GM12878 (cell line): ENCODE results near the gene SEMA3A. TPM values are rescaled to one million over a fixed set of nuclear protein-coding genes. Genes with fewer than 3 reads are reported as not detected.

Experiments
- ATAC-seq: fragments of 200-7000 bp; cut with Tn5 transposase; 3 replicates; pipeline ENCODE4 v1.9.1; 2020; ENCODE audit warnings: mild to moderate bottlenecking, moderate library complexity
- BruUV-seq: library from RNA; stranded (reverse); fragments of 400-500 nt; replicated peaks from 2 replicates; lab custom pipeline; 2021; lab: Mats Ljungman, UMichigan
- CTCF ChIA-PET: fragments of 300-600 bp; sonication (Branson Sonifier 250); formaldehyde crosslinking; extraction: SDS; loops from one replicate; lab custom pipeline; 2021; ENCODE audit warnings: inconsistent platforms; lab: Yijun Ruan, JAX
- POLR2A ChIA-PET: fragments of 350-600 bp; formaldehyde crosslinking; extraction: SDS; loops from one replicate; lab custom pipeline; 2021; ENCODE audit warnings: inconsistent platforms; lab: Charles Lee
- RAD21 ChIA-PET: fragments of 300-600 bp; sonication (Branson Sonifier 250); formaldehyde crosslinking; loops from one replicate; lab custom pipeline; 2023; ENCODE audit warnings: antibody characterized with exemption; ENCODE audit not compliant: unreplicated experiment; lab: Charles Lee
- SMC1A ChIA-PET: fragments of 300-600 bp; sonication (Branson Sonifier 250); formaldehyde crosslinking; loops from one replicate; lab custom pipeline; 2023; ENCODE audit not compliant: unreplicated experiment, uncharacterized antibody; lab: Charles Lee
- DNase-seq: peaks from one replicate; pipeline ENCODE4 v3.0.0-alpha.2; 2011; ENCODE audit warnings: low read depth, low spot score
- FAIRE-seq: peaks from 3 replicates; lab custom pipeline; 2011; peaks lifted over from hg19 to GRCh38; lab: Jason Lieb, UNC
- H2AFZ ChIP-seq: 2 replicates; pipeline ENCODE4 v1.6.0; 2011; ENCODE audit warnings: low read depth, low read length, control low read depth; ENCODE audit not compliant: control insufficient read depth
- H3K27ac ChIP-seq: 2 replicates; pipeline ENCODE4 v1.5.1; 2011; ENCODE audit warnings: control low read depth; ENCODE audit not compliant: control insufficient read depth, insufficient read depth
- H3K27me3 ChIP-seq, 2 experiments: replicated peaks in 1 of 2; 2 replicates each; pipeline versions ENCODE4 v1.6.0 to v1.6.1; 2011; ENCODE audit warnings: low read length in 1 of 2; ENCODE audit not compliant: control insufficient read depth in 2 of 2, insufficient read depth in 2 of 2
- H3K36me3 ChIP-seq, 2 experiments: 2 replicates each; pipeline ENCODE4 v1.5.1; 2011; ENCODE audit warnings: low read length in 1 of 2; ENCODE audit not compliant: control insufficient read depth in 2 of 2, insufficient read depth in 2 of 2
- H3K4me1 ChIP-seq: 2 replicates; pipeline ENCODE4 v1.6.1; 2011; ENCODE audit warnings: mild to moderate bottlenecking, low read length, moderate library complexity, mixed read lengths; ENCODE audit not compliant: control insufficient read depth, insufficient read depth
- H3K4me2 ChIP-seq: 2 replicates; pipeline ENCODE4 v1.6.0; 2011; ENCODE audit warnings: control low read depth; ENCODE audit not compliant: control insufficient read depth, insufficient read depth
- H3K4me3 ChIP-seq: fragments of 200-600 bp; sonication (generic); 2 replicates; pipeline ENCODE4 v1.5.1; 2016
- H3K79me2 ChIP-seq: 2 replicates; pipeline ENCODE4 v1.6.0; 2011; ENCODE audit warnings: low read length; ENCODE audit not compliant: control insufficient read depth, insufficient read depth
- H3K9ac ChIP-seq: 2 replicates; pipeline ENCODE4 v1.8.0; 2011; ENCODE audit warnings: low read length, control low read depth, mixed read lengths; ENCODE audit not compliant: control insufficient read depth, insufficient read depth
- H3K9me3 ChIP-seq: replicated peaks from 3 replicates; pipeline ENCODE4 v1.5.1; 2011; ENCODE audit warnings: mild to moderate bottlenecking, low read length; ENCODE audit not compliant: control insufficient read depth, insufficient read depth
- H4K20me1 ChIP-seq: 2 replicates; pipeline ENCODE4 v1.6.0; 2011; ENCODE audit not compliant: control insufficient read depth, insufficient read depth
- BRCA1 ChIP-seq: IDR thresholded peaks from 2 replicates; pipeline ENCODE4 v1.6.1; 2011; ENCODE audit warnings: low read depth, low read length, improper control_type of control experiment
- FOXM1 ChIP-seq: IDR thresholded peaks from 2 replicates; pipeline ENCODE4 v1.6.1; 2012; ENCODE audit warnings: low read depth, mild to moderate bottlenecking, inconsistent platforms, low read length, moderate library complexity
- GATAD2B ChIP-seq: fragments of 450-650 bp; conservative IDR thresholded peaks from 2 replicates; pipeline ENCODE4 v1.6.1; 2017; ENCODE audit warnings: low read depth, mild to moderate bottlenecking, moderate library complexity
- MAX ChIP-seq: IDR thresholded peaks from 2 replicates; pipeline ENCODE4 v1.6.1; 2012; ENCODE audit warnings: low read depth, low read length, improper control_type of control experiment
- MEF2B ChIP-seq: fragments of 450-650 bp; IDR thresholded peaks from 2 replicates; pipeline ENCODE4 v1.6.1; 2018; ENCODE audit warnings: mild to moderate bottlenecking, moderate library complexity; ENCODE audit not compliant: partially characterized antibody, poor library complexity, severe bottlenecking
- MTA2 ChIP-seq: fragments of 450-650 bp; IDR thresholded peaks from 2 replicates; pipeline ENCODE4 v1.6.1; 2016; ENCODE audit warnings: low read depth, mild to moderate bottlenecking, moderate library complexity
- NBN ChIP-seq: fragments of 450-650 bp; IDR thresholded peaks from 2 replicates; pipeline ENCODE4 v1.6.1; 2016
- ZNF622 ChIP-seq: fragments of 450-650 bp; IDR thresholded peaks from 2 replicates; pipeline ENCODE4 v1.6.1; 2017; ENCODE audit warnings: mild to moderate bottlenecking, inconsistent platforms
- WGBS: methylation state at CpG from one replicate; pipeline ENCODE4 v1.1.6; 2016; ENCODE audit warnings: low lambda C conversion rate; ENCODE audit not compliant: insufficient replicate concordance, insufficient coverage; ENCODE audit errors: missing lambda C conversion rate; 5-methylcytosine and 5-hydroxymethylcytosine counted together
- in situ Hi-C: fragments of 300-500 bp; cut with MboI; formaldehyde crosslinking; loops from 9 replicates; pipeline ENCODE4 v1.14.3; 2018; ENCODE audit warnings: mixed read lengths
- intact Hi-C: fragments of 100-400 bp; cut with micrococcal nuclease; formaldehyde crosslinking; loops from one replicate; pipeline ENCODE4 v1.14.2; 2022; ENCODE audit not compliant: unreplicated experiment
- polyA plus RNA-seq, 11 experiments: library from polyadenylated mRNA; depleted of rRNA in 4 of 11; unstranded in 6 of 11; stranded (reverse) in 5 of 11; fragments of >200 nt; fragmentation: Nextera tagmentation in 4 of 11; fragmentation: Illumina TruSeq in 1 of 11; extraction: Ambion mirVana in 4 of 11; extraction: Trizol in 1 of 11; gene quantifications; 1 replicate in 1 of 11; 2 replicates in 10 of 11; pipeline versions ENCODE4 v1.2.1 to v1.2.3, GENCODE V29; 2011 to 2016; ENCODE audit warnings: inconsistent platforms in 2 of 11, missing spikeins in 2 of 11, low read depth in 1 of 11
- total RNA-seq, 4 experiments: library from RNA; depleted of rRNA in 3 of 4; stranded (reverse); fragments of >200 nt in 3 of 4; fragmentation: Illumina TruSeq in 1 of 4; extraction: Trizol in 1 of 4; gene quantifications; 2 replicates each; pipeline versions ENCODE4 v1.2.1 to v1.2.3, GENCODE V29; 2013 to 2021
- TF ChIP-seq, protein P1 (sequence below): IDR thresholded peaks from 2 replicates; pipeline ENCODE4 v1.6.1; 2012; ENCODE audit warnings: mild to moderate bottlenecking, low read depth, low read length

Gene SEMA3A
- total and polyA plus RNA-seq, 10 of the 15 experiments (the other 5 are each of a cell fraction or from before 2014, with no cell fraction given), result 0.01 to 3.3 (median 0.24) TPM

DNA sequence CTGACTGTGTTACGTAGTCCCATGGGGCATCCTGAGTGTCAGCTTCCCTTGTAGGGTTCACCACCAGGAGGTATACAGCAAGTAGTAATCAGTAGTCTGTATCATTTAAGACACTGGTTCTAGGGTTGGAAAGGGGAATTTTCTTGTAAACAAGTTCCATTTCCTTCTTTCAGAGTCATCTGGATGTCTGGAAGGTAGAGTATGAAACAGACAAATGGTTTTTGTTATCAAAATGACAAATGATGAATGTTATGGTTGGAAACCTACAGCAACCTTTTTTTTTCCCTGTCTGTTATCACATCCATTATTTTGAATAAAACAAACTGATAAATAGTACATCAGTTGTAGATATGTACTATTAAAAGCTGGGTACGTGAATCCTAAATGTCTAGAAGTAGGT, 19.1 kb downstream of the SEMA3A start:
- intact Hi-C loops, result no loop called here
- FAIRE-seq, result no peak

More for the DNA sequence above, 19.1 kb downstream of the SEMA3A start:
- no peaks in the 10 kb centered on the region for H3K9me3 ChIP-seq
- POLR2A ChIA-PET, result no interaction called here
- TF ChIP-seq FOXM1 (no peak), ZNF622 (no peak), BRCA1 (no peak), MAX (no peak), GATAD2B (no peak), MTA2 (no peak), MEF2B (no peak), NBN (no peak)
- TF ChIP-seq, protein P1, sequence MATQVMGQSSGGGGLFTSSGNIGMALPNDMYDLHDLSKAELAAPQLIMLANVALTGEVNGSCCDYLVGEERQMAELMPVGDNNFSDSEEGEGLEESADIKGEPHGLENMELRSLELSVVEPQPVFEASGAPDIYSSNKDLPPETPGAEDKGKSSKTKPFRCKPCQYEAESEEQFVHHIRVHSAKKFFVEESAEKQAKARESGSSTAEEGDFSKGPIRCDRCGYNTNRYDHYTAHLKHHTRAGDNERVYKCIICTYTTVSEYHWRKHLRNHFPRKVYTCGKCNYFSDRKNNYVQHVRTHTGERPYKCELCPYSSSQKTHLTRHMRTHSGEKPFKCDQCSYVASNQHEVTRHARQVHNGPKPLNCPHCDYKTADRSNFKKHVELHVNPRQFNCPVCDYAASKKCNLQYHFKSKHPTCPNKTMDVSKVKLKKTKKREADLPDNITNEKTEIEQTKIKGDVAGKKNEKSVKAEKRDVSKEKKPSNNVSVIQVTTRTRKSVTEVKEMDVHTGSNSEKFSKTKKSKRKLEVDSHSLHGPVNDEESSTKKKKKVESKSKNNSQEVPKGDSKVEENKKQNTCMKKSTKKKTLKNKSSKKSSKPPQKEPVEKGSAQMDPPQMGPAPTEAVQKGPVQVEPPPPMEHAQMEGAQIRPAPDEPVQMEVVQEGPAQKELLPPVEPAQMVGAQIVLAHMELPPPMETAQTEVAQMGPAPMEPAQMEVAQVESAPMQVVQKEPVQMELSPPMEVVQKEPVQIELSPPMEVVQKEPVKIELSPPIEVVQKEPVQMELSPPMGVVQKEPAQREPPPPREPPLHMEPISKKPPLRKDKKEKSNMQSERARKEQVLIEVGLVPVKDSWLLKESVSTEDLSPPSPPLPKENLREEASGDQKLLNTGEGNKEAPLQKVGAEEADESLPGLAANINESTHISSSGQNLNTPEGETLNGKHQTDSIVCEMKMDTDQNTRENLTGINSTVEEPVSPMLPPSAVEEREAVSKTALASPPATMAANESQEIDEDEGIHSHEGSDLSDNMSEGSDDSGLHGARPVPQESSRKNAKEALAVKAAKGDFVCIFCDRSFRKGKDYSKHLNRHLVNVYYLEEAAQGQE, result no peak
- TF ChIP-seq, all 136 proteins: peak for 0
- in situ Hi-C loops, result no loop called here
- H3K4me2 ChIP-seq, result no peak overlapping the region
- H2AFZ ChIP-seq, result no peak overlapping the region
- no peaks in the 10 kb centered on the region for H3K36me3 ChIP-seq
- DNase-seq (no peak), ATAC-seq (no peak)
- H3K4me3 ChIP-seq, result no peak overlapping the region
- WGBS, result 44% methylated on average over 2 of the region's 2 CpGs
- no peaks in the 10 kb centered on the region for H3K4me1 ChIP-seq
- no peaks in the 10 kb centered on the region for H4K20me1 ChIP-seq
- ChIA-PET RAD21 (no interaction called here), SMC1A (interaction anchor here (1.3 to 1.7 kb wide), 3 partner anchors 11 to 20 kb away, joined by 3 read pairs; no protein-coding TSS in a partner anchor), CTCF (no interaction called here)
- H3K79me2 ChIP-seq, result no peaks in the 10 kb centered on the region
- H3K27ac ChIP-seq, result no peak overlapping the region
- H3K9ac ChIP-seq, result no peak overlapping the region
- H3K27me3 ChIP-seq, result no peaks in the 10 kb centered on the region
- BruUV-seq, result no TSS peak
